IPS DF 4.7 (cell line): ENCODE results near the gene PLCH2.

Experiments
- DNase-seq: peaks from one replicate; pipeline ENCODE4 v3.0.0-alpha.2; 2013; ENCODE audit warnings: low spot score; ENCODE audit errors: extremely low read depth

PLCH2 gene

DNA sequence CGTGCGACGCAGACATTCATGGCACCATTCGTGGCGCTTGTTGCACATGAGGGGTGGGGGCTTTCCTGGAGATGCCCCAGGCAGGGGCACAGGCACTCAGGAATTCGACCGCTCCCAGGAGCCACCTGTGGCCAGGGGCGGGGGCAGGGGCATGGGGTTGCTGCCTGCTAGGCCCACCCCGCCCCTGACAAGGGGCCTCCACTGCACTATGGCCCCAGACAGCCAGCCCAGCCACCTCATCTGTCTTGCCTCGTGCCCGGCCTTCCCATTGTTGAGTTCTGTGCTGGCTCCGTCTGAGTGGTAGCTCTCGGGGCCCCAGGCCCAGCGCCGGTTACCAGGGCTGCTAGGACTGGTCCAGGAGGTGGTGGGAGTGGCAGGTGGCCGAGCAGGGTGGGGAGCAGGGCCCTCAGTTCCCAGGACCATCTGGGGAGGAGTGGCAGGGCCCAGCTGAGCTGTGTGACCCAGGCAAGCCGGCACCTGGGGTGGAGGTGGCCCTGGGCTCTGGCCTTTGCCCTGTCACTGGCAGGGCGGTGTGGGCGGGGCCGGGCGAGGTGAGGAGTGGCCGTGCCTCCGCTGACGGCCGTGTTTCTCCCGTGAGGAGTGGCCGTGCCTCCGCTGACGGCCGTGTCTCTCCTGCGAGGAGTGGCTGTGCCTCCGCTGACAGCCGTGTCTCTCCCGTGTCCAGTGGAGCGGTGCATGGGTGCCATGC, 1.9 kb downstream of the PLCH2 start:
- DNase-seq, result no peak

DNA sequence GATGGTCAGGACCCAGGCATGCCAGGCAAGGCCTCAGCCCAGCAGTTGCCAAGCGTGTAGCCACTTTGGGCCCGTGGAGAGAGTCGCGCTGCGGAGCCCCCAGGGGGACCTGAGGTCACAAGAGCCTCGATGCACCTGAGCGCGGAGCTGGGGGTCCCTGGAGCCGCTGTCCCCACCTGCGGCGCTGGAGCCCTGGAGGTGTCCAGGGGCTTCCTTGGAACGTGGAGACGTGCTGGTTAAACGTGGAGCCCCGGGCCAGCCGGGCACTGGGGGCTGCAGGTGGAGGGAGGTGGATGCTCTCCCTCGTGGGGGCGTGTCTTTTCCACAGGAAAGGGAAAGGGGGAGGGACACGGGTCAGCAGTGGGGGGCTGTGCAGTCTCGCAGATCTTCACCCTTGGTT, 3.1 kb downstream of the PLCH2 start:
- no peak for DNase-seq

- DNase-seq, result no peak
Measured at GRCh38 chr1:2479618-2480017, 3.5 kb downstream of the PLCH2 start.

- no peak for DNase-seq
Measured at GRCh38 chr1:2480236-2480985, 4.3 kb downstream of the PLCH2 start.

DNA sequence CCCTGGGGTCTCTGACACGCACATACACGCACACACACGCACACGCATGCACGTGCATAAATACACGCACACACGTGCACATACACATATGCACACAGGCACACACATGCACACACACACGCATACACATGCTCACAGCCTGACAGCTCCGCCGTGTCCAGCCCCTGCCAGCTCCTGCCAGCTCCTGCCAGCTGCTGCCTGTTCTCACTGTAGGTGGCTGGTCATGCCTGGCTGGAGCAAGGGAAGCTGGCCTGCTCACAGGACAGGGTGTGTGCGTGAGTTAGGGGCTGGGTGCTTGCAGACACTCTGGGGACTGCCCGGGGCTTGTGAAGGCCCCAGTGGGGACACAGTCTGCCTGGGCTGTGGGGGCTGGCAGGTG, 4.9 kb downstream of the PLCH2 start:
- DNase-seq, result no peak

- DNase-seq, result no peak
Measured at GRCh38 chr1:2481885-2482284, 5.8 kb downstream of the PLCH2 start.

DNA sequence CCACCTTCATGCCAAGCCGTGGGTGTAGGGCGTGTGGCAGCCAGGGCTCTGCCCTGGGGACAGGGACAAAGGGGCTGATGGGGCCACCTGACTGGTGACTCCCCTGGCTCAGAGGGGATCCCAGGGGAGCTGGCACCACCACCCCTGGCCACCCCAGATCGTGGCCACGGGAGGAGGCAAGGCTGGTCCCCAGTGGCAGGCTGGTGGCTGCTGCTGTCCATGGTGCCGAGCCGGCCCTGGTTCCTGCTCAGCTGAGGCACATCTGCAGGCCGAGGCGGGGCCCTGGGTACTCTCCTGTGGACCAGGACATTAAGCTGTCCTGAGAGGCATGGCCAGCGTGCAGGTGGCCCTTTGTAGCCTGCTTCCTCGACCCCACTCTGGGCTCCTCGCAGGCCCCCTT, 6.5 kb downstream of the PLCH2 start:
- DNase-seq, result no peak

DNA sequence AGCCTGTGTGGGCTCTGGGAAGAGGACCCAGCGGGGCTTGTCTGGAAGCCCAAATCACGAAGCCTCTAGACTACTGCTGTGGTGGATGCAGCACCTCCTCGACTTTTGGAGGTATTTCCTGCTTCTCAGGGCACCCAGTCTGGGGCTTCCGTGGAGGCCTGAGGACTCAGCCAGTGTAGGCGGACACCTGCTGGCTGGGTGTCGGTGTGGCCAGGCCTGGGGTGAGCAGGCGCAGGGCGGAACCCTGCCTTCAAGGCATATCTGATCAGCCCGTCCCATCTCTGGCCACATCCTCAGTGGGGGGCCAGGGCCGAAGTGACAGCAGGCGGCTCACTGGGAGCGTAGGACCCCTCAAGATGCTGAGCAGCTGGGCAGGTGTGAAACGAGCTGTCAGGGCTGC, 6.9 kb downstream of the PLCH2 start:
- no peak for DNase-seq

DNA sequence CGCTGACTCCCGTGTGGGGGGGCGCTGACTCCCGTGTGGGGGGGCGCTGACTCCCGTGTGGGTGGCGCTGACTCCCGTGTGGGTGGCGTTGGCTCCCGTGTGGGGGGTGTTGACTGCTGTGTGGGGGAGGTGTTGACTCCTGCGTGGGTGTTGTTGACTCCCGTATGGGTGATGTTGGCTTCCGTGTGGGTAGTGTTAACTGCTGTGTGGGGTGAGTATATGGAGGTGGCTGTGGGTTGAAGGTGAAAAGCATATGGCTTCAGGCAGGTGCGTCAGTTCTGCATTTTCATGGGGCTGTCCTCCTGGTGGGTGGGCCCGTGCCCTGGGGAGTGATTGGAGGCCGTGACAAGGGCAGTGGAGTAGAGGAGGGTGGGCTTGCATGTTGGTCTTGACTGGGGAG, 7.9 kb downstream of the PLCH2 start:
- no peak for DNase-seq

DNA sequence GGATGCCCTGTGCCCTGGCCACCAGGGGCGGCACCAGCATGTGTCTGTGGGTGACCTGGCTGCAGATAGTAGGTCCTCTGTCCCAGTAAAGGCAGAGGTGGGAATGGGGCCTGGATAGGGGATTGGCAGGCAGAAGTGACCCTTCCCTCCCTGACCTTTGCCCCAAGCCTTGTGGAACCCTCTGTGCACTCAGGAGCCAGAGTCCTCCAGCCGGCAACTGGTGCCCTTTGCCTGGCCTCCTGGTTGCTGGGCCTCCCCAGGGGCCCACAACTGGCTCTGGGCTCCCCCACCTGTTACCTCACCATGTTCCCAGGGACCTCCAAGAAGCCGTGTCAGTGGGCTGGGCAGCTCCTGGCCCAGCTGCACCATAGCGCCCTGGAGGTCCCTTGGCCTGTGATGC, 10.0 kb downstream of the PLCH2 start:
- no peak for DNase-seq

DNA sequence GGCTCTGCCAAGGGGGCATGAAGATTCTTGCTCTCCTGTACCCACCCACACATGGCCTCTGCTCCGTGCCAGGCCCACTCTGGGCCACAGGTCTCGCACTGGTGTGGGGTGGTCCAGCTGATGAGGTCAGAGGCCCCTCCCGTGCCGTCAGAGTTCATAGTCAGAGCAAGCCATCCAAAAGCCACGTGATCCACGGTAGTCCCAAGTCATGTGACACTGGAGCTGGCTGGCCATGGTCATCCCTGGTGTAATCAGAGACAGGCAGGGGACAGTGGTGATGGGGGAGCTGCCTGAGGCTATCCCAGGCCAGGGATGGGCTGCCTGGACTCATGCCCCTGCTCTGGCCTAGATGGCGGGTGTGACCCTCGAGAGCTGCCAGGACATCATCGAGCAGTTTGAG, 10.5 kb downstream of the PLCH2 start:
- no peak for DNase-seq

DNA sequence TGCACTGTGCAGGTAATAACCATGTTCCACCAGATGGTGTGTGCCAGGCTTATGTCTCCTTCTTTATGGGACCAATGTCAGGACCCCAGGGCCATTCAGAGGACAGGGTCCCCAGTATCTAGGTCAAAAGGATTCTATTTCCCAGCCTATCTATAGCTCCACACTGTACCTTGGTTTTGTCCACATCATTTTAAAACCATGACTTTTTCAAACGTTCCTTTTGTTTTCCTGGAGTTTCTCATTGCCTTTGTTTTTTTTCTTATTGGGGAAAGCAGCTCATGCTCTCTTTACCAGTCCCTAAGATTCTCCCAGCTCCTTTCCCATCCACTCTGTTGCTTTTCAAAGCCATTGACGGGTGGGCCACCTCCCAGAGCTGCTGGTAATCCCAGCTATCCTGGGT, 12.6 kb downstream of the PLCH2 start:
- DNase-seq, result no peak

DNA sequence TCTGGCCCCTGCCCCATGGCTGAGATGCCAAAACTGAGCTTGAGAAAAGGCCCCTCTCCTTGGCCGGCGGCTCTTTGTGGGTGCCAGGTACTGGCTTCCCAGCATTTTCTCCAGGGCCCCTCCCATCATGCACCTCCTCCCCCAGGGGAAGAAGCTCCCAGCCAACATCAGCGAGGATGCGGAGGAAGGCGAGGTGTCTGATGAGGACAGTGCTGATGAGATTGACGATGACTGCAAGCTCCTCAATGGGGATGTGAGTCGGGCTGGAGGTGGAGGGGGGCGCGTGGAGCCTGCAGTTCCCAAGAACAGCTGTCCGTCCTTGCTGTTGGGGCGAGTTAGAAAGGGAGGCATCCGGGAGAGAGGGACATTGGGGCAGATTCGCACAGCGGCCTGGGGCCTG, 13.5 kb downstream of the PLCH2 start:
- DNase-seq, result no peak

- no peak for DNase-seq
Measured at GRCh38 chr1:2492091-2492490, 16.0 kb downstream of the PLCH2 start.

GRCh38 chr1:2493218-2493617, 17.1 kb downstream of the PLCH2 start:
- DNase-seq, result no peak

- no peak for DNase-seq
Measured at GRCh38 chr1:2493691-2494322, 17.7 kb downstream of the PLCH2 start.

DNA sequence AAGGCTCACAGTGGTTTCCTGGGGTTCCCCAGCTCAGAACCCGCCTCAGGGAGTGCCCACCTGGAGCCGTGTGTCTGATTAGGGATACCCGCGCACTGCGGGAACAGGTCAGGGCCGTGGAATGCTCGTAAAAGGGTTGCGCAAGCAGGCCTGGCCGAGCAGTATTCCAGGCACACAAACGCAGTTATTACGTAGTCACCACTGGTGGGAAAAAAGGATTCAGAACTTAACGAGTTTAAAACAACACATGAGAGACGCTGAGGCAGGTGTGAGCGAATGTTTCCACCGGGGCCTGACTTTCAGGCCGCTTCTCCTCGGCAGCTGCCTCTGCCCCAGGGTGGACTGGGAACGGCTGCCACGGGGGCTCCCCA, 18.2 kb downstream of the PLCH2 start:
- DNase-seq, result no peak

DNA sequence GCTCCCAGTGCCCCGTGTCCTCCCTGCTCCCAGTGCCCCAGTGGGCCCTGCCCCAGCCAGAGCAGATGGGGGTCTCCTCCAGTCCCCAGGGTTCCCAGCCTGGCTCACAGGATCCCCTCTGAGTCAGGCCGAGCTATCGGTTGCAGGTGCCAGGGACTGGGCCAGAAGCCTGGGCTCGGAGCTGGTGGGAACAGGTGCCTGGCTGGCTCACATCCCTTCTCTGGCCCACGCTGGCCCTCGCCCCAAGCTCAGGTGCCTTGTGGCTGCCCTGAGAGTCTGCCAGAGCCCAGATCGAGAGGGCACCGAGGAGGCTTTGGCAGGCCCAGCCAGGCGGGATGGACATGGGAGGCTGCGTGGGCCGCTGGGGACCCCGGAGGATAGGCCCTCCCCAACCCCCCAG, 18.9 kb downstream of the PLCH2 start:
- no peak for DNase-seq

DNA sequence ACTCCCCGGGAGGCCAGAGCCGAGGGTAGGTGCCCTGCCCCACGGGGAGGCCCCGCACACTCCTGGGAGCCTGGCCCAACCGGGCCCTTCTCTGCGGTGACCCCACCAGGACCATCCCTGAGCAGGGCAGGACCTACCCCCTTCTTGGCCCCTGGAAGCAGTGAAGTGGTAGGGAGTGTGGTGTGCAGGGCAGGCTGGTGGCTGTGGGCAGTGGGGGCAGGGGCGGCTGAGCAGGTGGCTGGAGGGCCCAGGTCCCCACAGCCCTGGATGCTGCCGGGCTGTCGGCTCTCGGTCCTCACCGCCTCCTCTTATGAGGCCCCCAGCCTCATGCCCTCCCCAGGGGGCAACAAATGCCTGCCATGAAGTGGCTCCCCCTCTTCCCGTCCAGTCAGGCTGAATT, 19.5 kb downstream of the PLCH2 start:
- no peak for DNase-seq

- DNase-seq, result no peak
Measured at GRCh38 chr1:2496087-2496622, 20.1 kb downstream of the PLCH2 start.

GRCh38 chr1:2496746-2497145, 20.7 kb downstream of the PLCH2 start:
- DNase-seq, result no peak

DNA sequence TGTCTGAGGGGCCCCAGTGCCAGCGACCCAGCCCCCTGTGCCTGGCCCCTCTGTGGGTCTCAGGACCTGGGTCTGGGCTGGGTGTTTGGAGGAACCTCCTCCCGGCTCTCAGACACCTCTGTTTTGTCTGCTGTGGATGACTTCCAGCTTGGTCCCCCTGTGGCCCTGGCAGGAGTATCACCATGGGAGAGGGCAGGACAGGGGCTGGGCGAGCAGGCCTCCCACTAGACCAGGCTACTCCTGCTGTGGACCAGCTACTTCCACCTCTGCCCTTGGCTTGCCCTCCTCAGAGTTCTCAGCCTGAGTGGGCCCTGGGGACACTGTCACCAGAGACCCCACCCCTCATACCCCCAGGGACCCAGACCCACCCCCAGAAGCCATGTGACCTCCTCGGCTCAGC, 21.8 kb downstream of the PLCH2 start:
- no peak for DNase-seq

DNA sequence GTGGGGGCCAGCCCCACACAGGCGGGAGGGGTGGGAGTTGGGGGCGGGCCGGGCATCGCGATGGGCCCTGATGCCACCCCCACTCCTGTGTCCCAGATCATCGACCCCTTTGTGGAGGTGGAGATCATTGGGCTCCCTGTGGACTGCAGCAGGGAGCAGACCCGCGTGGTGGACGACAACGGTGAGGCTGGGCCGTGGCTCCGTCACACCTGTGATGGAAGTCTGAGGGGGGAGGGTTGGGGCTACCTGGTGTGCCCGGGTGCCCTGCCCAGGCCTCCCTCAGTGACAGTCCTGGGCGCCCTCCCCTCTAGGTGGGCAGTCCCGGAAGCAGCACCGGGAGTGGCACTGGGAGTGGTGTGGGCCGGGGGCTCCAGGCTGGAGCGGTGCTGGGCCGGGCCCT, 22.6 kb downstream of the PLCH2 start:
- DNase-seq, result no peak
